KG1 (cell line): Measurements from ENCODE around the gene APLP2.

Experiments
- DNase-seq: peaks from one replicate; lab custom pipeline; 2025; lab: John Stamatoyannopoulos, UW

The APLP2 gene

GRCh38 chr11:130145975-130146776, 76.5 kb downstream of the APLP2 start:
- no peak for DNase-seq

GRCh38 chr11:130146796-130147195, 77.1 kb downstream of the APLP2 start:
- DNase-seq = peak; percentile 76

GRCh38 chr11:130148796-130149326, 79.2 kb downstream of the APLP2 start:
- no peak for DNase-seq

GRCh38 chr11:130150790-130151189, 81.1 kb downstream of the APLP2 start:
- DNase-seq = no peak

GRCh38 chr11:130151196-130151595, 81.5 kb downstream of the APLP2 start:
- DNase-seq = no peak

- no peak for DNase-seq
Measured at GRCh38 chr11:130156108-130157022, 86.7 kb downstream of the APLP2 start.

GRCh38 chr11:130157101-130157500, 87.4 kb downstream of the APLP2 start:
- no peak for DNase-seq

GRCh38 chr11:130157840-130158239, 88.1 kb downstream of the APLP2 start:
- no peak for DNase-seq

GRCh38 chr11:130159139-130159538, 89.4 kb downstream of the APLP2 start:
- no peak for DNase-seq

GRCh38 chr11:130159657-130160497, 90.2 kb downstream of the APLP2 start, which contains the start of gene ST14:
ST14 (plus strand) TSS chr11:130159782; CDS start chr11:130159980, 198 bp downstream.
- no peak for DNase-seq

GRCh38 chr11:130160498-130161155, 90.9 kb downstream of the APLP2 start:
- DNase-seq = no peak

GRCh38 chr11:130161441-130162145, 91.9 kb downstream of the APLP2 start:
- no peak for DNase-seq

- DNase-seq = no peak
Measured at GRCh38 chr11:130162733-130163132, 93.0 kb downstream of the APLP2 start.

GRCh38 chr11:130163346-130164220, 93.9 kb downstream of the APLP2 start:
- no peak for DNase-seq

GRCh38 chr11:130164221-130164570, 94.5 kb downstream of the APLP2 start:
- DNase-seq = no peak

GRCh38 chr11:130165601-130166456, 96.1 kb downstream of the APLP2 start:
- DNase-seq = peak; percentile 23

GRCh38 chr11:130166457-130166784, 96.7 kb downstream of the APLP2 start:
- no peak for DNase-seq

GRCh38 chr11:130167146-130167545, 97.5 kb downstream of the APLP2 start:
- DNase-seq = no peak

GRCh38 chr11:130168105-130168504, 98.4 kb downstream of the APLP2 start:
- DNase-seq = no peak
